Measurements from ENCODE around the gene GRN. TPM values are rescaled to one million over a fixed set of nuclear protein-coding genes. Genes with fewer than 3 reads are reported as not detected.

Gene GRN
- total and polyA plus RNA-seq, 2 of the 13 experiments (the other 11 are each of a cell fraction or from before 2014, with no cell fraction given), result 86.6 to 143 TPM

- TF ChIP-seq MAZ (IDR thresholded peaks at IDR 0.05; ENCODE audit: borderline replicate concordance, low read depth, low read length) (0 out of 2 replicates have a peak, but pooled peaks have one; percentile 7), MAZ (CRISPR knock-in tag; IDR thresholded peaks at IDR 0.05; ENCODE audit: low read depth) (peak; percentile 79), ZNF569 (CRISPR knock-in tag; IDR thresholded peaks at IDR 0.05; ENCODE audit: borderline replicate concordance) (no peak), ZNF451 (CRISPR knock-in tag; IDR thresholded peaks at IDR 0.05) (no peak), SSRP1 (CRISPR knock-in tag; IDR thresholded peaks at IDR 0.05) (no peak), KMT2B (CRISPR knock-in tag; IDR thresholded peaks at IDR 0.05) (no peak), POLR2AphosphoS2 (IDR thresholded peaks at IDR 0.05; ENCODE audit: low read depth, low read length) (no peak), POLR2AphosphoS5 (IDR thresholded peaks at IDR 0.05; ENCODE audit: low read depth, low read length) (peak; percentile 46; the same call in 1 of the 2 replicates), GPN1 (CRISPR knock-in tag; IDR thresholded peaks at IDR 0.05; ENCODE audit: borderline replicate concordance) (no peak), CHCHD3 (CRISPR knock-in tag; IDR thresholded peaks at IDR 0.05) (no peak), SCMH1 (CRISPR knock-in tag; IDR thresholded peaks at IDR 0.05; ENCODE audit: borderline replicate concordance) (no peak), ZNF784 (CRISPR knock-in tag; IDR thresholded peaks at IDR 0.05; ENCODE audit: borderline replicate concordance) (no peak), MIER3 (CRISPR knock-in tag; IDR thresholded peaks at IDR 0.05; ENCODE audit: borderline replicate concordance) (no peak), MXD4 (CRISPR knock-in tag; IDR thresholded peaks at IDR 0.05) (0 out of 2 replicates have a peak, but pooled peaks have one; percentile 39), PRDM15 (CRISPR knock-in tag; IDR thresholded peaks at IDR 0.05) (no peak), JUNB (CRISPR knock-in tag; IDR thresholded peaks at IDR 0.05; ENCODE audit: borderline replicate concordance) (no peak), HIVEP1 (CRISPR knock-in tag; IDR thresholded peaks at IDR 0.05) (peak; percentile 98), NR0B2 (CRISPR knock-in tag; IDR thresholded peaks at IDR 0.05) (no peak), ZBTB39 (CRISPR knock-in tag; IDR thresholded peaks at IDR 0.05) (no peak), ZNF567 (CRISPR knock-in tag; IDR thresholded peaks at IDR 0.05; ENCODE audit: borderline replicate concordance) (0 out of 2 replicates have a peak, but pooled peaks have one; percentile 62), POGZ (CRISPR knock-in tag; IDR thresholded peaks at IDR 0.05) (no peak), NFYB (CRISPR knock-in tag; IDR thresholded peaks at IDR 0.05) (peak; percentile 71), TOE1 (CRISPR knock-in tag; IDR thresholded peaks at IDR 0.05) (no peak), STAG1 (CRISPR knock-in tag; IDR thresholded peaks at IDR 0.05) (no peak)
These were observed 29.4 kb downstream of the GRN start (continued) for GRCh38 chr17:44374306-44375195.
